Measurements from ENCODE around the gene CLPX. TPM values are rescaled to one million over a fixed set of nuclear protein-coding genes. Genes with fewer than 3 reads are reported as not detected.
"Not testable (repeated sequence)": the region's sequence is repeated elsewhere in the genome, so short reads cannot be mapped to it uniquely, and the experiment has no call there.

The CLPX gene
- total RNA-seq, 2 experiments from 2014 or later: 46.8 to 58.8 TPM

GRCh38 chr15:65137089-65137488 is 48.1 kb downstream of the CLPX start:
- not testable (repeated sequence) for DNase-seq, ATAC-seq

GRCh38 chr15:65134538-65134937 is 50.6 kb downstream of the CLPX start:
- peak overlapping the region; percentile 87 for H3K4me3 Mint-ChIP-seq
- H3K9me3 Mint-ChIP-seq (ENCODE audit: low read depth): peaks cover 3% of the 10 kb centered on the region
- ATAC-seq: no peak
- H3K27ac Mint-ChIP-seq: peak overlapping the region; percentile 89
- no peaks in the 10 kb centered on the region for H3K27me3 Mint-ChIP-seq
- CTCF ChIA-PET: interaction anchor here (1.5 kb wide), 1 partner anchor 163 kb away, joined by 5 read pairs; no protein-coding TSS in a partner anchor
- no peak for DNase-seq
- H3K36me3 Mint-ChIP-seq: peaks cover 12% of the 10 kb centered on the region
- peaks cover 23% of the 10 kb centered on the region for H3K4me1 Mint-ChIP-seq

More at GRCh38 chr15:65137089-65137488, 48.1 kb downstream of the CLPX start:
- H3K27me3 Mint-ChIP-seq; H3K4me3 Mint-ChIP-seq; H3K9me3 Mint-ChIP-seq (ENCODE audit: low read depth); H3K27ac Mint-ChIP-seq; CTCF ChIA-PET; H3K4me1 Mint-ChIP-seq; H3K36me3 Mint-ChIP-seq: not testable (repeated sequence)

GRCh38 chr15:65133548-65134200 is 51.5 kb downstream of the CLPX start, which contains the start of gene PDCD7:
Gene PDCD7, minus strand, starts transcription at chr15:65133808. Its CDS starts 27 bp downstream, at chr15:65133781.
- peaks cover 3% of the 10 kb centered on the region for H3K9me3 Mint-ChIP-seq (ENCODE audit: low read depth)
- peak; percentile 96 for ATAC-seq
- peaks cover 27% of the 10 kb centered on the region for H3K4me1 Mint-ChIP-seq
- H3K27ac Mint-ChIP-seq: peak within 1 kb of the TSS; percentile 89
- DNase-seq: peak; percentile 92
- peaks cover 18% of the 10 kb centered on the region for H3K36me3 Mint-ChIP-seq
- CTCF ChIA-PET: interaction anchor here (0.6 to 1.5 kb wide), 3 partner anchors 26 to 164 kb away, joined by 3 to 5 read pairs (median 3); no protein-coding TSS in a partner anchor
- no peaks in the 10 kb centered on the region for H3K27me3 Mint-ChIP-seq
- H3K4me3 Mint-ChIP-seq: peak within 1 kb of the TSS; percentile 87

GRCh38 chr15:65132878-65133547 is 52.1 kb downstream of the CLPX start:
- ATAC-seq (peak; percentile 51), DNase-seq (peak; percentile 44)
- H3K4me3 Mint-ChIP-seq: peak overlapping the region; percentile 87
- peaks cover 29% of the 10 kb centered on the region for H3K4me1 Mint-ChIP-seq
- CTCF ChIA-PET: interaction anchor here (1.0 to 1.5 kb wide), 2 partner anchors 98 to 165 kb away, joined by 3 to 5 read pairs; no protein-coding TSS in a partner anchor
- peak overlapping the region; percentile 83 for H3K27ac Mint-ChIP-seq
- H3K27me3 Mint-ChIP-seq: no peaks in the 10 kb centered on the region
- peaks cover 3% of the 10 kb centered on the region for H3K9me3 Mint-ChIP-seq (ENCODE audit: low read depth)
- H3K36me3 Mint-ChIP-seq: peaks cover 21% of the 10 kb centered on the region

- DNase-seq (no peak), ATAC-seq (no peak)
- no peak overlapping the region for H3K4me3 Mint-ChIP-seq
- no peaks in the 10 kb centered on the region for H3K27me3 Mint-ChIP-seq
- no peak overlapping the region for H3K27ac Mint-ChIP-seq
- H3K4me1 Mint-ChIP-seq: peaks cover 31% of the 10 kb centered on the region
- no peaks in the 10 kb centered on the region for H3K9me3 Mint-ChIP-seq (ENCODE audit: low read depth)
- CTCF ChIA-PET: no interaction called here
- H3K36me3 Mint-ChIP-seq: peaks cover 31% of the 10 kb centered on the region
These were observed 54.2 kb downstream of the CLPX start for GRCh38 chr15:65130941-65131340.

GRCh38 chr15:65115542-65115941 is 69.6 kb downstream of the CLPX start:
- CTCF ChIA-PET: interaction anchor here (0.6 to 1.9 kb wide), 3 partner anchors 13 to 752 kb away, joined by 3 to 7 read pairs (median 3); no protein-coding TSS in a partner anchor
- no peaks in the 10 kb centered on the region for H3K27me3 Mint-ChIP-seq
- DNase-seq (no peak), ATAC-seq (no peak)
- H3K9me3 Mint-ChIP-seq (ENCODE audit: low read depth): no peaks in the 10 kb centered on the region
- peaks cover 6% of the 10 kb centered on the region for H3K4me1 Mint-ChIP-seq
- H3K4me3 Mint-ChIP-seq: no peak overlapping the region
- peaks cover 27% of the 10 kb centered on the region for H3K36me3 Mint-ChIP-seq
- H3K27ac Mint-ChIP-seq: no peak overlapping the region

- peaks cover 27% of the 10 kb centered on the region for H3K36me3 Mint-ChIP-seq
- H3K4me3 Mint-ChIP-seq: no peak within 1 kb of the TSS
- no peak within 1 kb of the TSS for H3K27ac Mint-ChIP-seq
- peaks cover 6% of the 10 kb centered on the region for H3K4me1 Mint-ChIP-seq
- H3K27me3 Mint-ChIP-seq: no peaks in the 10 kb centered on the region
- H3K9me3 Mint-ChIP-seq (ENCODE audit: low read depth): no peaks in the 10 kb centered on the region
- ATAC-seq (no peak), DNase-seq (no peak)
- CTCF ChIA-PET: interaction anchor here (1.0 to 1.9 kb wide), 4 partner anchors 12 to 60 kb away, joined by 3 to 7 read pairs (median 4); no protein-coding TSS in a partner anchor
These were observed 70.1 kb downstream of the CLPX start, which contains the start of gene UBAP1L for GRCh38 chr15:65115086-65115485. Gene UBAP1L, minus strand, starts transcription at chr15:65115200. Its CDS starts 8,985 bp downstream, at chr15:65106215.

- no peak for DNase-seq
- peaks cover 11% of the 10 kb centered on the region for H3K4me1 Mint-ChIP-seq
- H3K4me3 Mint-ChIP-seq: no peak overlapping the region
- no peak for ATAC-seq
- no peaks in the 10 kb centered on the region for H3K27me3 Mint-ChIP-seq
- H3K9me3 Mint-ChIP-seq (ENCODE audit: low read depth): no peaks in the 10 kb centered on the region
- CTCF ChIA-PET: interaction anchor here (0.7 kb wide), 1 partner anchor 37 kb away, joined by 4 read pairs; no protein-coding TSS in a partner anchor
- H3K27ac Mint-ChIP-seq: no peak overlapping the region
- H3K36me3 Mint-ChIP-seq: peaks cover 11% of the 10 kb centered on the region
These were observed 74.4 kb downstream of the CLPX start for GRCh38 chr15:65110676-65111292.

- Mint-ChIP-seq H3K4me3 (no peak overlapping the region), H3K27ac (peak overlapping the region; percentile 24), H3K36me3 (peaks cover 12% of the 10 kb centered on the region), H3K9me3 (ENCODE audit: low read depth) (no peaks in the 10 kb centered on the region), H3K27me3 (no peaks in the 10 kb centered on the region), H3K4me1 (peaks cover 15% of the 10 kb centered on the region)
- no peak for ATAC-seq
- DNase-seq: no peak
- CTCF ChIA-PET: interaction anchor here (0.9 kb wide), 1 partner anchor 72 kb away, joined by 3 read pairs; no protein-coding TSS in a partner anchor
These were observed 79.0 kb downstream of the CLPX start for GRCh38 chr15:65106011-65106590.

- Mint-ChIP-seq H3K9me3 (ENCODE audit: low read depth) (no peaks in the 10 kb centered on the region), H3K4me3 (no peak overlapping the region), H3K36me3 (peaks cover 12% of the 10 kb centered on the region), H3K27me3 (no peaks in the 10 kb centered on the region), H3K27ac (no peak overlapping the region), H3K4me1 (peaks cover 15% of the 10 kb centered on the region)
- no peak for DNase-seq
- CTCF ChIA-PET: no interaction called here
- ATAC-seq: no peak
These were observed 80.1 kb downstream of the CLPX start for GRCh38 chr15:65105038-65105437.

GRCh38 chr15:65102912-65103311 is 82.2 kb downstream of the CLPX start:
- Mint-ChIP-seq H3K27me3 (no peaks in the 10 kb centered on the region), H3K4me1 (peaks cover 15% of the 10 kb centered on the region), H3K27ac (no peak overlapping the region), H3K9me3 (ENCODE audit: low read depth) (no peaks in the 10 kb centered on the region), H3K4me3 (no peak overlapping the region), H3K36me3 (peaks cover 10% of the 10 kb centered on the region)
- CTCF ChIA-PET: interaction anchor here (0.9 to 1.4 kb wide), 4 partner anchors 12 to 48 kb away, joined by 3 to 4 read pairs (median 4); partner anchors contain the start of gene UBAP1L
- ATAC-seq (no peak), DNase-seq (no peak)

GRCh38 chr15:65101891-65102708 is 83.0 kb downstream of the CLPX start:
- CTCF ChIA-PET: interaction anchor here (0.7 to 2.0 kb wide), 18 partner anchors 10 to 293 kb away, joined by 3 to 10 read pairs (median 4); partner anchors contain the start of gene UBAP1L
- no peaks in the 10 kb centered on the region for H3K9me3 Mint-ChIP-seq (ENCODE audit: low read depth)
- no peak for DNase-seq
- peaks cover 14% of the 10 kb centered on the region for H3K4me1 Mint-ChIP-seq
- no peak for ATAC-seq
- H3K27ac Mint-ChIP-seq: no peak overlapping the region
- H3K27me3 Mint-ChIP-seq: no peaks in the 10 kb centered on the region
- no peak overlapping the region for H3K4me3 Mint-ChIP-seq
- H3K36me3 Mint-ChIP-seq: peaks cover 9% of the 10 kb centered on the region
